ENCODE measurements around the gene CSNK1G1.
"Not testable (repeated sequence)": the region's sequence is repeated elsewhere in the genome, so short reads cannot be mapped to it uniquely, and the experiment has no call there.

Gene CSNK1G1

DNA sequence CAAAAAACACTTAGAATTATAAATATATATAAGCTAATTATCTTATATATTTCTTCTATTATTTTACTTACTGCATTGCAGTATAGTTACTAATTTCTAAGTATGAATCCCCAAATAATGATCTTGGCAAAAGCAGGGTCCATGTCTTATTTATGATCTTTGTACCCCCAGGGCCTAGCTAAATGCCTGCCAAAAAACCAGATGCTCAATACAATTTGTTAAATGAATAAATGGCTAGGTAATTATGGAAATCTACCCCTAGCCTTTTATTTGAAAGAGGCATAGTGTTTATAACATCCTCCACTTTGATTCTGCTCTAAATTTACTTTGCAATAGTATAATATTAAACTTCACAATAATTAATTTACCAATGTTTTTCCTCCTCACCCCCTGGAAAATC lies 69.5 kb downstream of the CSNK1G1 start:
- no peak for TF ChIP-seq ZNF274 (IDR thresholded peaks at IDR 0.05; ENCODE audit: low read depth, low read length)
- no peak overlapping the region for H3K4me3 ChIP-seq (ENCODE audit: low read length)

DNA sequence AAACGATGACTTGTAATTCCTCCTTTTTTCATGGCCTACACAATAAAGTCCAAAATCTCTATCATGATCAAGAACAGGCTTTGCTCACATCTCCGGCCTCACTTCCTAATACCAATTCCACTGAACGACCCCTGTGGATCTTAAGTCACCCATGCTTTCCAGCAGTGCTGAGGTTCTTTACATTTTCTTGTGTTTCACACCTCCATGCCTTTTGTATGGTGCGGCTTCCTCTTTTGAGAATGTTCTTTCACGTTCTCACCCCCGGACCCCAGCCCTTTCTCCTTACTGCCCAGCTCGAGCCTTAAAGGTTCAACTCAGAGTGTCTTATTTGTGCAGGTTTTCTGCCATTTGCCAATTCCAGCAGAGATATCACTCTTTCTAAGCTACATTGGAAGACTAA lies 70.1 kb downstream of the CSNK1G1 start:
- H3K4me3 ChIP-seq (ENCODE audit: low read length) = no peak overlapping the region
- TF ChIP-seq ZNF274 (IDR thresholded peaks at IDR 0.05; ENCODE audit: low read depth, low read length) = no peak

DNA sequence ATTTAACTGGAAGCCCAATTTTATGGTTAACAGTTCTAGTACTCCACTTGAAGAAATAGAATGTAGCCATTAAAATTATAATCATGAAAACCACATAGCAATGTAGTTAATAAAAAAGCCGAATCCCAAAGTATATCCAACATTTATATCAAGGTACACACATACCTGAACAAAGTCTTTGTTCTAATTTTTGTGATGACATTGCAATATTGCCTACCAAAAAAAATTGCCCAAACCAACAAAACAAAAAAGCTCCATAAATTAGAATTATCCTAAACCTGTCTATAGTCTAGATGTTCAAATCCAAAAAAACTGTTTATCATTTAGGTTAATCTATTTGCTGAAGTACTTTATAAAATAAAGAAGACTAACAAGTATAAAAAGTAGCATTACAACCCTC lies 70.8 kb downstream of the CSNK1G1 start:
- no peak for TF ChIP-seq ZNF274 (IDR thresholded peaks at IDR 0.05; ENCODE audit: low read depth, low read length)
- no peak overlapping the region for H3K4me3 ChIP-seq (ENCODE audit: low read length)

DNA sequence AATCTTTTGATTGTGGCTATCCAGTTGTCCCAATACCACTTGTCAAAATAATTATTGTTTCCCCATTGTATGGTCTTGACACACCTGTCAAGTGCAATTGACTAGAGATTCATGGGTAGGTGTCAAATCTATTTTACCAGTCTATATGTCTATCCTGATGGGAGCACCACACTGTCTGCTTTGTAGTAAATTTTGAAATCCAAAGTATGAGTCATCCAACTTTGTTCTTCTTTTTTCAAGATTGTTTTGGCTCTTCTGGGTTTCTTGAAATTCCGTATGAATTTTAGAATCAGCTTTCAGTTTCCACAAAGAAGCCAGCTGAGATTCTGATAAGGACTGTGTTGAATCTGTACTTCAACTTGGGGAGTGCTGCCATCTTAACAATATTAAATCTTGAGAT lies 71.9 kb downstream of the CSNK1G1 start:
- no peak overlapping the region for H3K4me3 ChIP-seq (ENCODE audit: low read length)
- TF ChIP-seq ZNF274 (IDR thresholded peaks at IDR 0.05; ENCODE audit: low read depth, low read length) = no peak

DNA sequence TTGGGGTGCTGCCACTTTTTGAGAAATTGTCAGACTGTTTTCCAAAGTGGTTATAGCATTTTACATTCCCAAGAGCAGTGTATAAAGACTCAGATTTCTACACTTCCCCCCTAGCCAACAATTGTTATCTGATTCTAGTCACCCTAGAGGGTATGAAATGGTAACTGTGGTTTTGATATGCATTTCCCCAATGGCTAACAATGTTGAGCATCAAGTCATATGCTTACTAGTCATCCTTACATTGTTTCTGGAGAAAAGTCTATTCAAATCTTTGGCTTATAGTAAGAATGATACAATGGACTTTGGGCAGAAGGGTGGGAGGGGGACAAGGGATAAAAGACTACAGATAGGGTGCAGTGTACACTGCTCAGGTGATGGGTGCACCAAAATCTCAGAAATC lies 73.3 kb downstream of the CSNK1G1 start:
- TF ChIP-seq ZNF274 (IDR thresholded peaks at IDR 0.05; ENCODE audit: low read depth, low read length) = no peak
- H3K4me3 ChIP-seq (ENCODE audit: low read length) = no peak overlapping the region

DNA sequence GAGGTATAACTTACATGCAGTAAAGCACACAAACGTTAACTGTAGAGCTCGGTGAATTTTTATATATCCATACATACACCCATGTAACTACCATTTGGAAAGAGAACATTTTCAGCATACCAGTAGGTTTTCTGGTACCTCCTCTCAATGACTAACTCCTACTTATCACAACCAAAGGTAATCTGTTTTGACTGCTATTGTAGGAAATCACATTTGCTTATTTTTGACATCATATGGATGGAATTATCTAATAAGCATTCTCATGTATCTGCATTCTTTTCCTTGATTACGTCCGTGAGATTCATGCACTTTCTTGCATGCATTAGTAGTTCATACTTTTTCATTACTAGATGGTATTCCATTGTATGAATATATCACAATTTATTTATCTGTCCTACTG lies 76.8 kb downstream of the CSNK1G1 start:
- no peak overlapping the region for H3K4me3 ChIP-seq (ENCODE audit: low read length)
- TF ChIP-seq ZNF274 (IDR thresholded peaks at IDR 0.05; ENCODE audit: low read depth, low read length) = no peak

DNA sequence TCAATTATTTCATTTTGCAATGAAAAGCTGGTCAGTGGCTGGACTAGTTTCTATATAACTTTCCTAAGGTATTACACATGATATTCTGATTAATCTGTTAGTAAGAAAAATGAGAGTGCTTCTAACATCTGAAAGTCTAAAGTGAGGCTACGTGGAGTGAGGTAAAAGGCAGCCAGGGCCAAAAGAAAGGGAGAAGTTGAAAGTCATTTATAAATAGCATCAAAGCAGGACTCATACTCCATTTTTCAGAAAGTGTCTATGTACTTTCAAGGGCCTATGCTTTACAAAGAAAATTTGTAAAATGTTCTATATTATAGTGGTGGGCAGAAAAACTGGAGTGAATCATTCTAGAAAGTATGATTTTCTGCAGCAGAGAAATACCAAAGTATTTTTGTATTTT lies 80.0 kb downstream of the CSNK1G1 start:
- no peak overlapping the region for H3K4me3 ChIP-seq (ENCODE audit: low read length)
- no peak for TF ChIP-seq ZNF274 (IDR thresholded peaks at IDR 0.05; ENCODE audit: low read depth, low read length)

DNA sequence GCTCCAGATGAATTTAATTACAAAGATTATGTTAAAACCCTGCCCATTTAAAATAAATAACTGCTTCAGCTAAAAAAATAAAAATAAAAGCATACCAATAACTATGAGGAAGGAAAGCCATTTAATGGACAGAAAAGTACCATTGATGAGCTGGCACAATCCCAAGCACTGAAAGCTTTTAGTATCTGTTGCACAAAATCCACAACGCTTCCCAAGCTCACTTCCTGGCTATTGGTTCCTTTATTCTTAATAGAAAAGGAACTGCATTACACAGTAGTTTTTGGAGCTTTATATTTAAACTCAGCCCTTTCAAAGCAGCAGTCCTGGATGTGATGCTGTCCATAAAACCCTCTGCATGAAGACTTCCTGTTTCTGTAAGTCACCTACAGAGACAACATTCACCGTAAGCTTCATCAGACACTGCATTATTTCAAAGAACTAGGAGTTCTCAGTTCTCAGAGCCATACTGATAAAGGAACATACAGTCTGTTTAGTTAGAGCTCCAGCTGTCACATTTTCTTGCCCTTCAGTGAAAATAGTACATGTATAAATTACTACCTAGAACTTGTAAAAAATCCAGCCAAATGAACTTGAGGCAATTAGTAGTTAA lies 81.5 kb downstream of the CSNK1G1 start:
- no peak for TF ChIP-seq ZNF274 (IDR thresholded peaks at IDR 0.05; ENCODE audit: low read depth, low read length)
- no peak overlapping the region for H3K4me3 ChIP-seq (ENCODE audit: low read length)

DNA sequence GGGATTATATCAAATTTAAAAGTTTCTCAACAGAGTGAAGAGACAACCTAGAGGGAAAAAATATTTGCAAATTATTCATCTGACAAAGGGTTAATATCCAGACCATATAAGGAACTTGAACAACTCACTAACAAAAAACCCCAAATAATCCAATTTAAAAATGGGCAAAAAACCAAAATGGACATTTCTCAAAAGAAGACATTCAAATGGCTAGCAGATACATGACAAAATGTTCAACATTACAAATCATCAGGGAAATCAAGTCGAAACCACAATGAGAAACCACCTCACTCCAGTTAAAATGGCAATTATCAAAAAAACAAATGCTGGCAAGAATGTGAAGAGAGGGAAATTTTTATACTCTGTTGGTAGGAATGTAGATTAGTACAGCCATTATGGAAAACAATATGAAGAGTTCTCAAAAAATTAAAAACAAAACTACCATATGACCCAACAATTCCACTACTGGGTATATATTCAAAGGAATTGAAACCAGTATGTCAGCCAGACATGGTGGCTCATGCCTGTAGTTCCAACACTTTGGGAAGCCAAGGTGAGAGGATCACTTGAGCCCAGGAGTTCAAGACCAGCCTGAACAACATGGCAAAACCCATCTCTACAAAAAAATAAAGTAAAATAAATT lies 88.5 kb downstream of the CSNK1G1 start:
- no peak for TF ChIP-seq ZNF274 (IDR thresholded peaks at IDR 0.05; ENCODE audit: low read depth, low read length)
- H3K4me3 ChIP-seq (ENCODE audit: low read length) = no peak overlapping the region

DNA sequence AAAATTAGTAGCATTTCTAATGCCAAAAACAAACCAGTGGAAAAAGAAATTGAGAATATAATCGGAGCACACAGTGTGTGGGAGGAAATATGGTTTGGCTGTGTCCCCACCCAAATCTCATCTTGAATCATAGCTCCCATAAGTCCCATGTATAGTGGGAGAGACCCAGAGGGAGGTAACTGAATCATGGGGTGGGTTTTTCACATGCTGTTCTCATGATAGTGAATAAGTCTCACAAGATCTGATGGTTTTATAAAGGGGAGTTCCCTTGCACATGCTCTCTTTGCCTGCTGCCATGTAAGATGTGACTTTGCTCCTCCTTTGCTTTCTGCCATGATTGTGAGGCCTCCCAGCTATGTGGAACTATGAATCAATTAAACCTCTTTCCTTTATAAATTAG lies 90.8 kb downstream of the CSNK1G1 start:
- not testable (repeated sequence) for H3K4me3 ChIP-seq (ENCODE audit: low read length)

DNA sequence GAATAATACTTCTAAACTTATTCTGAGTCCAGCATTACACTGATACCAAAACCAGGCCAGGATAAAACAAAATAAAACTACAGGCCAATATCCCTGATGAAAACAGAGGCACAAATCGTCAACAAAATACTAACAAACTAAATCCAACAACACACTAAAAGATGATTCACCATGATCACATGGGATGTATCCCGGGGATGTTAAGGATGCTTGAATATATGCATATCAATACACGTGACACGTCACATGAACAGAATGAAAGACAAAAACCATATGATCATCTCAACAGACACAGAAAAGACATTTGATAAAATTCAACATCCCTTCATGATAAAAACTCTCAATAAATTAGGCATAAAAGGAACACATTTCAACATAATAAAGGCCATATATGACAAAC lies 91.5 kb downstream of the CSNK1G1 start:
- H3K4me3 ChIP-seq (ENCODE audit: low read length) = no peak overlapping the region
- no peak for TF ChIP-seq ZNF274 (IDR thresholded peaks at IDR 0.05; ENCODE audit: low read depth, low read length)

DNA sequence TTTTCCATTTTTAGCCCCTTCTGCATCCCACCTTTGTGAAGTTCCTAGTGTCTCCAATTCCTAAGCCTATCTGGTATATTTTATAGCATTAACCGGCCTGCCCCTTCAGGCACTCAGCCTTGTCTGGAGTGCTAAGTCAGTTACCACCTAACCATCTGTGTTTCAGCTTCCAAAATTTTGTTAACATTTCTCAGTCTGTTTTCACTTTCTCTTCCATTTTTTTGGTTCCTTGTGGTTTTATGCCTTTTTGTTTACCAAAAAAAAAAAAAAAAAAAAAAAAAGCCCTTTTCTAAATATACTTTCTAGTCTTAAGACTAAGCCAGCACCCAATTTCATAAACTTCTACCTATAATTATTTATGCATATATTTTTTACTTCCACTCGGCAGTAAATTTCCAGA lies 92.4 kb downstream of the CSNK1G1 start:
- no peak for TF ChIP-seq ZNF274 (IDR thresholded peaks at IDR 0.05; ENCODE audit: low read depth, low read length)
- H3K4me3 ChIP-seq (ENCODE audit: low read length) = no peak overlapping the region

DNA sequence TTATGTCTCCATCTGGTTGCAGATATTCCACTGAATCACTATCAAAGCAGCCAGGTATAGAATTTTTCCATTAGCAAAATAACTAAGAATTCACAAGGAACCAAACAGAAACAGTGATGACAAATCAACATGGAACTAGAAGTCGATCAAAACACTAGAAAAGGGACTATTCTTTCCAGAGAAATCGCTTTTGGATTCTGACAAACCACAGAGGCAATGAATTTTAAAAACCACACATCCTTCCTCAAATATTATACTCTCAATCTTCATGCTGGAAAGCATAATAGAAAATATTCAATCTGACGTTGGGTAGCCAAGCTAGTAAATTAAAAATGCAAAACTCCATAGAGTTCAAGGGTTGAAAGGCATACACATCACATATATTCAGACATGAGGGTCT lies 99.9 kb downstream of the CSNK1G1 start:
- H3K4me3 ChIP-seq (ENCODE audit: low read length) = no peak overlapping the region
- no peak for TF ChIP-seq ZNF274 (IDR thresholded peaks at IDR 0.05; ENCODE audit: low read depth, low read length)

DNA sequence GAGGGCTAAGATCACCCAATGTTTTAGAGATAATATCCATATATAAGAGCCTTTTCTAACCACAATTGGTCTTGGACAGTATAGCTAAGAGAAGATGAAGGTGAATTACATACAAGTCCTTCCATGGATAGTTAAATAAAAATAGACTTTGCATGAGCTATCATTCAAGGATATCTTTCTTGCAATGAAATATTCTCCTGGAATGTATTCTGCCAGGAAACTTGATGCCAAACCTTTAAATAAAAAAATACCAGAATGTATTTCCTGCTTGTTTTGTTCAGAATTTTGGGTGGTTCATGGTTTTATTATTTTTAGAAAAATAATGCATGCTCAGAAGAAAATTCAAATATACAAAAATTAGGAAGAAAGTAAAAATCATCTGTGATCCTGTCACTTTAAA lies 104.3 kb downstream of the CSNK1G1 start:
- TF ChIP-seq ZNF274 (IDR thresholded peaks at IDR 0.05; ENCODE audit: low read depth, low read length) = no peak
- H3K4me3 ChIP-seq (ENCODE audit: low read length) = no peak overlapping the region

DNA sequence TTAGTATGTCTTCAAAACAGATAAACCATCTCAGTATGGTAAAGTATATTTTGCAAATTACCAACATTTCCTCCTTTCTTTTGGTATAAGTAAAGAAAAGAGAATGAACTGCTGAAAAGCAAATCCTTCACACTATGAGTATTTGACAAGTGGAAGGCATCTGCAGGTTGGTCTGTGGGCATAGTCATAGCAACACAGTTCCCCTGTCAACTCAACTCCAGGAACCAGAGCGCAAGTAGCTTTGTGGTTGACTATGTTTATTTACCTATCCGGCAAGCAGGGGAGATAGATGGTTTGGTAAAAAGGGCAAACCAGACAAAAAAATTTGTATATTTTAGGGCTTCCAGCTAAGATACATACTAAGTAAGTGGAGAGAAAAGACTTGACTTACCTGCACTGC lies 104.9 kb downstream of the CSNK1G1 start:
- no peak for TF ChIP-seq ZNF274 (IDR thresholded peaks at IDR 0.05; ENCODE audit: low read depth, low read length)
- H3K4me3 ChIP-seq (ENCODE audit: low read length) = no peak overlapping the region
